NCI-H69 (cell line): Measurements from ENCODE around the gene GIMAP4.
"Not testable (repeated sequence)": the region's sequence is repeated elsewhere in the genome, so short reads cannot be mapped to it uniquely, and the experiment has no call there.

ENCODE experiments used
- DNase-seq: peaks from one replicate; lab custom pipeline; 2025; lab: John Stamatoyannopoulos, UW

GIMAP4 gene

DNA sequence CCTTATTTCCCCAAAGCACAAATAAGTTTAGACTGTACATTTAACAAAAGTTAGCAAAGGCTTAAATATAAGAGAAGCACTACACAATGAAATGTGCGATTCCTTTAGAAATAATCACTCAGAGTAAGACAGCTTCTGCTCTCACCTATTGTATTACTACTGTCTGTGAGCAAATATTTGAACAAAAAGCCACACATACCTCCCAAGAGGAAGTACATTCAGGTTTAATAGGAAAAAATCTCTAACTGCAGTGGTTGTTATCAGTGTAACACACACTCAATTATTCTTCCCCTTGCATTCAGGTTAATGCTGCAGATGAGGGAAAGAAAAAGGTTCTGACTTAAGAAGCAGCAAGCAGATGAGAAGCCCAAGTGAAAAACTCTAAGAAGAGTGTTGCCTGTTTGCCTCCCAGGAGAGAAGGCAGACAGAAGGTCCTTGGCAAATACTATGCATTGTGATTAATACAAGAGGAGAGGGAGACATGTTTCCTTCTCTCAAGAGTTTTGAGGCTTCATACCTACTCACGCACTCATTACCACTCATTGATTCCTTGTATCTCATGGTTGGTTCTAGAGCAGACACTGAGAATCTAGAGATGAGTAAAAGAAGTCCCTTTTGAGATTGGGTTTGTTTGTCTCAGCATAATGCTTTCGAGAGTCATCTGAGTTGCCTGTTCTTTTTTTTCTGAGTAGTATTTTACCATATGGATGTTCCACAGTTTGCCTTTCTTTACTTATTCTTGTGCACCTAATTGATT is 13.6 kb downstream of the GIMAP4 start:
- DNase-seq = no peak

- no peak for DNase-seq
Measured at GRCh38 chr7:150585199-150585598, 18.0 kb downstream of the GIMAP4 start.

DNA sequence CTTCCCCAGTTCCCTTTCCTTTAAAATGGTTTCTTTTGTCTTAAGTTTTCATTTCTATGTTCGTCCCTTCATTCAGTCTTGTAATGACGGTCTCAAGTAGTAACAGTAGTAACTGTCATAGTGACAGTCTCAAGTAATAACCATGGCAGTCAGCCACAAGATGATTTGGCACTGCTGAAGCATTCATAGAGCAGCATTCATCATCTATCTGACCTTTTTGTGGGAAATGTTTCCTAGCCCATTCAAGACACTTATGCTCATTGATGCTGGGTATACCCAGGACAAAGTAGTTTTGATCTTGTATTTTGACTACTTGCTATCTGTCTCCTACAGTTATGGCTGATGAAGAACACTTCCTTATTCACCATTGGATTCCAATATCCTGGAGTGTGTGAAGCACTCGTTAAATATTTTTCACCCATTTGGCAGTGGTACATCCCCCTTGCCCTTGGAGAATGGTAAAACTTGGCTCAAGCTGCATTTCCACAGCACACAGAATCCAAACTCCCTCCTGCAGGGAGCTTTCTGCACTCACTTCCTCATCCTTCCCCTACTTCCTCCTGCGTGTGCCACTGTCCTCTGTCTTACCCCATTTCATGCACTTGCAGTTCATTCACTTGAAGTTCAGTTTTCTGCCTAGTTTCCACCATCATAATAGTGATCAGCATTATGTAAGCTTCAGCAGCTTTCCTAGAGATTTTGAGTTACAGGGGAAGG is 19.0 kb downstream of the GIMAP4 start:
- no peak for DNase-seq

- no peak for DNase-seq
Measured at GRCh38 chr7:150586785-150587152, 19.6 kb downstream of the GIMAP4 start.

- no peak for DNase-seq
Measured at GRCh38 chr7:150587551-150587950, 20.4 kb downstream of the GIMAP4 start.

- DNase-seq = no peak
Measured at GRCh38 chr7:150594805-150595204, 27.6 kb downstream of the GIMAP4 start.

GRCh38 chr7:150595361-150595760 is 28.2 kb downstream of the GIMAP4 start:
- DNase-seq = no peak

- DNase-seq = not testable (repeated sequence)
Measured at GRCh38 chr7:150603600-150603999, 36.4 kb downstream of the GIMAP4 start.

GRCh38 chr7:150610233-150610632 is 43.0 kb downstream of the GIMAP4 start:
- no peak for DNase-seq

DNA sequence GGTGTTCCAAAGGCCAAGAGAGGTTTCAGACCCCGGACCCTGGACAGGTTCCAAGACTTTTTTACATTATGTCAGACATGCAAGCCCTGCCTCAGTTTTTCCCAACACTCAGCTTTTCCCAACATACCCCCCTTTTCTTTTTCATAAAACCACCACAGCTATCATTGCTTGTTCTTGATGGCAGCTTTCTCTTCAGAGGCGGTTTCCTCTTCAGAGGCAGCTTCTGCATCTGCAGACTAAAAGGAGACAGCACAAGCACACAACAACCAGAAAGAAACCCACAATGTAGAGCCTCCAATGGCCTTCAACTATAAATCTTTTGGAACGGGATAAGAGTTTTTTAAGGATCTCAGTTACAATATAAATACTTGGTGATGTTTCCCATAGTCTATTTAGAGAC is 45.7 kb downstream of the GIMAP4 start:
- no peak for DNase-seq

DNA sequence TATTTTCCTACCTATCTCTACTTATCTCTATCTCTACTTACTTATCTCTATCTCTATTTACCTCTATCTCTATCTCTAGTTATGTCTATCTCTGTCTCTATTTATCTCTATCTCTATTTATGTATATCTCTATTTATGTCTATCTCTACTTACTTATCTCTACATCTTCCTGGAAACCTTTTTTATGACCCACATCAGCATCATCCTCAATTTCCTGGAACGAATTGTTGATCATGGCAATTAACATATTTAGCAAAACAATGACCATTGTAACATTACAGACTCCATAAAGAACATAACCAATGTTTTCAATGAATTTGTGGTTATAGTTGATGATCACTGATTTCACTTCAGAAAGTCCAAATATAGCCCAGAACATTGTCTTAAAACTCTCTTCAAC is 46.7 kb downstream of the GIMAP4 start:
- DNase-seq = no peak

GRCh38 chr7:150614426-150614825 is 47.2 kb downstream of the GIMAP4 start:
- not testable (repeated sequence) for DNase-seq

- DNase-seq = peak; percentile 64
Measured at GRCh38 chr7:150615221-150615755, 48.1 kb downstream of the GIMAP4 start.

DNA sequence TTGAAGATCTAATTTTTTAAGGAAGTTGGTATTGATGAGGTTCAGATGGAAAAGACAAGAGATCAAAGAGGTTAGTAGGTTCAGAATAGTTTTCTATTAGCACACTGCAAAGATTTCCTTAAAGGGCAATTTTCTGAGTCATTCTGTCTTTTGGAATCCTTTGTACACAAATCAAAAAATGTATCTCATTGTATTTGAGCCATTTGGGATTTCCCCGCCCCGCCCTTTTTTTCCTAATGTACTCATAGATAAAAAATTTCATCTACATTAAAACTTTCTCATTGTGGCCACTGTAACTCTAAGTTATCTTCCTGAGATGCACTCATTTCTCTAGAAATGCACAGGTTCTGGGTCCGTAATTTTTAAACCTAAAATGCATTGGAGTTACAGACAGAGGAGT is 52.9 kb downstream of the GIMAP4 start:
- no peak for DNase-seq

DNA sequence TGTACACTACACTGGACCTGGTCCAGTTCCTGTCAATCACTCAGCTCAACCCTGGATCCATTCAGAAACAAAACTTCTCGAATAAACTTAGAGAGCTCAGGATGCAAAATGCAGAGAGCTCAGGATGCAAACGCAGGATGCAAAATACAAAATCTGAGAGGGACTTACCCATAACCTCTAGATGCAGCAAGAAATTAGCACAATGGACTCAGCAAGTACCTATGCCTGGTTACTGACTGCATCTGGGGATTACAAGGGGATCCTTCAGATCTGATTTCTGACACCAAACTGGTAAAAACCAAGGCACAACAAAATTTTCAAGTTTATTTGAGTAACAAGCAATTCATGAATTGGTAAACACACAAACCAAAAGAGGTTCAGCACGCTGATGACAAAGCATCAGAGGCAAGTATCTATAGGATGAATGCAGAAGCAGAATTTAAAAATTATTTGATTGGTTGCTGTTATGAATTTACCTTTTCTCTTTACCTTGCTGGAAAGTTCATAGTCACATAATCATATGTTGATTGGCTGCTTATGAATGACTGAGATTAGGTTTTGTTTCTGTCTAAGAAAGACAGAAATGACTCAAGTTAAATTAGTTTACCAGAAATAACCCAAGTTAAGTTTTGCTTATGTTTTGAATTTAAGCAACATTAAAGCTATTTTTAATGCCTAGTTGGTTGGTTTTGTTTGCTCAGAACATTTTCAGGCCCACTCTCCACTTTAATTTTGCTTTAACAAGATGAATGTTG is 53.6 kb downstream of the GIMAP4 start:
- DNase-seq = no peak

- no peak for DNase-seq
Measured at GRCh38 chr7:150621376-150621775, 54.2 kb downstream of the GIMAP4 start.
